Measurements from ENCODE around the gene RALB.

Gene RALB

GRCh38 chr2:120227111-120227991 is 25.3 kb upstream of the RALB start:
- no peak for DNase-seq (ENCODE audit: extremely low read depth, insufficient read length)
- no peak for TF ChIP-seq CTCF (IDR thresholded peaks at IDR 0.05; ENCODE audit: insufficient read depth, low read length, poor library complexity, severe bottlenecking)
- Histone ChIP-seq H3K36me3 (ENCODE audit: control insufficient read depth, insufficient read depth, low read length) (peaks cover 3% of the 10 kb centered on the region), H3K4me3 (replicated peaks; ENCODE audit: low read depth, low read length) (no peak overlapping the region), H3K27me3 (replicated peaks; ENCODE audit: control insufficient read depth, insufficient read depth, low read length) (no peaks in the 10 kb centered on the region)

GRCh38 chr2:120228503-120228902 is 24.1 kb upstream of the RALB start:
- no peak for DNase-seq (ENCODE audit: extremely low read depth, insufficient read length)
- Histone ChIP-seq H3K4me3 (replicated peaks; ENCODE audit: low read depth, low read length) (no peak overlapping the region), H3K36me3 (ENCODE audit: control insufficient read depth, insufficient read depth, low read length) (peaks cover 3% of the 10 kb centered on the region), H3K27me3 (replicated peaks; ENCODE audit: control insufficient read depth, insufficient read depth, low read length) (no peaks in the 10 kb centered on the region)
- TF ChIP-seq CTCF (IDR thresholded peaks at IDR 0.05; ENCODE audit: insufficient read depth, low read length, poor library complexity, severe bottlenecking), result peak; percentile 10

- Histone ChIP-seq H3K36me3 (ENCODE audit: control insufficient read depth, insufficient read depth, low read length) (peaks cover 3% of the 10 kb centered on the region), H3K27me3 (replicated peaks; ENCODE audit: control insufficient read depth, insufficient read depth, low read length) (no peaks in the 10 kb centered on the region), H3K4me3 (replicated peaks; ENCODE audit: low read depth, low read length) (no peak overlapping the region)
- DNase-seq (ENCODE audit: extremely low read depth, insufficient read length), result no peak
- TF ChIP-seq CTCF (IDR thresholded peaks at IDR 0.05; ENCODE audit: insufficient read depth, low read length, poor library complexity, severe bottlenecking), result no peak
These were observed 23.3 kb upstream of the RALB start for GRCh38 chr2:120229341-120229740.

- no peaks in the 10 kb centered on the region for H3K27me3 ChIP-seq (replicated peaks; ENCODE audit: control insufficient read depth, insufficient read depth, low read length)
- DNase-seq (ENCODE audit: extremely low read depth, insufficient read length), result peak; percentile 47
- no peak for TF ChIP-seq CTCF (IDR thresholded peaks at IDR 0.05; ENCODE audit: insufficient read depth, low read length, poor library complexity, severe bottlenecking)
- peak overlapping the region; percentile 80 for H3K4me3 ChIP-seq (replicated peaks; ENCODE audit: low read depth, low read length)
- peaks cover 2% of the 10 kb centered on the region for H3K36me3 ChIP-seq (ENCODE audit: control insufficient read depth, insufficient read depth, low read length)
These were observed 21.9 kb upstream of the RALB start for GRCh38 chr2:120230515-120231471.

- Histone ChIP-seq H3K27me3 (replicated peaks; ENCODE audit: control insufficient read depth, insufficient read depth, low read length) (no peaks in the 10 kb centered on the region), H3K36me3 (ENCODE audit: control insufficient read depth, insufficient read depth, low read length) (peaks cover 1% of the 10 kb centered on the region; the same call in 1 of the 2 replicates), H3K4me3 (replicated peaks; ENCODE audit: low read depth, low read length) (peak overlapping the region; percentile 80)
- no peak for DNase-seq (ENCODE audit: extremely low read depth, insufficient read length)
- TF ChIP-seq CTCF (IDR thresholded peaks at IDR 0.05; ENCODE audit: insufficient read depth, low read length, poor library complexity, severe bottlenecking), result no peak
These were observed 21.1 kb upstream of the RALB start for GRCh38 chr2:120231564-120231973.
